Dermis microvascular lymphatic vessel endothelial cell (primary cell): ENCODE results near the gene FMN2. TPM values are rescaled to one million over a fixed set of nuclear protein-coding genes. Genes with fewer than 3 reads are reported as not detected.

ENCODE experiments used
- DNase-seq, 2 donors: peaks; one replicate each; pipeline versions ENCODE4 v3.0.0 to v3.0.0-alpha.2; 2010; ENCODE audit warnings: low read depth in 2 of 2
- total RNA-seq: library from RNA; depleted of rRNA; stranded (reverse); fragments of >200 nt; gene quantifications from 2 replicates; pipeline ENCODE4 v1.2.1, GENCODE V29; 2014

The FMN2 gene
- total RNA-seq, 1 donor from 2014 or later = not detected

DNA sequence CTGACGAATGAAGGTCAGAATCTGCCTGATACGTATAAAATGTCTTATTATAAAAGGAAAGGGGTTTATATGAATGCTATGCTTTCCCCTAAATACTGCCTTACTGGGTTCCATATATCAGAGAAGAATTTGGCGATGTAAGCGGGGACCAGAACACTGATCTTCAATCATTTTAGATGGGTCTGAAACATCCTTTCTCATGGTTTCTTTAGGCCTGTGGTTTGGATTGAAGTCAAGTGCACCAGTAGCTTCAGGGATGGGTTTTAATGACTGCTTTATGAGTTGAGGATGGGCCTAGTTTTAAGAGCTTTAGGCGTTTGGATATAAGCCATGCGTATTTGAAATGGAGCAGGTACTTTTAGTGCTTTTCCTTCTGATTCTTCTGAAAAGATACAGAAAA, 6.9 kb downstream of the FMN2 start:
- DNase-seq = no peak

DNA sequence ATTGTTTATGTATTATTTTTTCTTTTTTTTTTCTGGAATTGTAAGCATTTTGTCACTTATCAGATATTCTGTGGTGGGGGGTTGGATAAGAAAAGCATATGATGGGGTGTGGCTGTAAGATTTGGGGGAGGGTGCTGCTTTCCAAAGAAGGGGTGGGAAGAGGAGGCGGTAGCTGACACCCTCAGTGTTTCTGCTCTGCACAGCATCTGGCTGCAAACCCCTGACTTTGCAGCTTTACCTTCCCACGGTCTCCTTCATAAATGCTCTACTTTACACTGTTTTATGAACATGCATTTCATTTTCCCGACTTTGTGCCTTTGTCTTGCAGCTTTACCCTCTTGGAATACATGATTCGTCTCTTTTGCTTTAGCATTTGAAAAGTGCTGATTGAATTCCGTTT, 7.6 kb downstream of the FMN2 start:
- no peak for DNase-seq

DNA sequence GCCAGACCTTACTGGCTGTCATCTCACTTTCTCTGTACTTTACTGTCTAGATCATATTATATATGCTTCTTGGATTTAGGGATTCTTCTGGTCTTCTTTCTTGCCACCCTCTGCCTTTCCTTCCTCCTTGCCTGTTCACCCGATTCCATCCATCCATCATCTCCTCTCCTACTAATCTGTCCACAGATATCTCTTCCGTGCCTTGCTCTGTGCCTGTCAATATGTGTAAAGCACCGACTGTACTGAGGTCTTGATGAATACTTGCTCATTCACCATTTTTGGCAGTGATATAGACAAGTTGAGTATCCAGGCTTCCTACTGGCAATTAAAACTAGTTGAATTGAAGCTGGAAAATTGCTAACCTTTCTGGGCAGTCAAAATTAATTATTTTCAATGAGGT, 8.1 kb downstream of the FMN2 start:
- no peak for DNase-seq

DNA sequence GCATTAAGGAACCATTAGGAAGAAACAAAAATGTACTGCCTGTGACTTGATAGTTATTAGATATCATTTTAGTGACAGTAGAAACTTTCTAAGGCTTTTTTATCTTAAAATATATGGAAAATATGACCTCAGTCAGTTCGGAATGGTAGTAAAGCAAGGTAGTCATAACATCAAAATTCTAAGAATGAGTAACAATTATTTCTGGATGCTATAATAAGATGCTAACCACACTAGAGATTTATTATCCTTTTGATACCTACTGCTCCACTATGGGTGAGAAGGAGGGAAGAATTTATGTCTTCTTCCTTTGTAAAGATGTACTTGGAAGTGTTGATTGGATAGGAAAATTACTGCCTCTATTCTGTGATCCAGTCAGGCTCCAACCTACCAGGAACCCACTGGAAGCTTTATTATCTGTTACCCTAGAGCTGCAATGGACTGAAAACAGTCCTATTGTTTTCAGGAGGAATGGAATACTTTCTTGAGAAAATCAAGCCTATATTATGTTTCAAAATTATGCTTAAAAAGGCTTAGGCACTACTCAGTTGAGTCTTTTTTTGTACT, 8.8 kb downstream of the FMN2 start:
- no peak for DNase-seq

DNA sequence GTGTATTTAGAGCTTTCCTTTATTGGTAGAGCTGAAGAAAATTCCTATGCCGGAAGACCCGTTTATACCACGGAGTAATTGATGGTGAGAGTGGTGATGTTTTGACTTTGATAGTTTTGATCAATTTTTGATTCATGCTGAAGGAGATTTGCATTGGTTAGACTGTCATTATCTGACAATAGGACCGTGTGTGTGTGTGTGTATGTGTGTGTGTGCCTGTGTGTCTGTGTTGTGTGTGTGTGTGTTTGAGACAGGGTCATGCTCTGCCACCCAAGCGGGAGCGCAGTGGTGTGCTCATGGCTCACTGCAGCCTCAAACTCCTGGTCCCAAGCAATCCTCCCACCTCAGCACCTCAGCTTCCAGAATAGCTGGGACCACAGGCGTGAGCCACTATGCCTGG, 9.6 kb downstream of the FMN2 start:
- no peak for DNase-seq

DNA sequence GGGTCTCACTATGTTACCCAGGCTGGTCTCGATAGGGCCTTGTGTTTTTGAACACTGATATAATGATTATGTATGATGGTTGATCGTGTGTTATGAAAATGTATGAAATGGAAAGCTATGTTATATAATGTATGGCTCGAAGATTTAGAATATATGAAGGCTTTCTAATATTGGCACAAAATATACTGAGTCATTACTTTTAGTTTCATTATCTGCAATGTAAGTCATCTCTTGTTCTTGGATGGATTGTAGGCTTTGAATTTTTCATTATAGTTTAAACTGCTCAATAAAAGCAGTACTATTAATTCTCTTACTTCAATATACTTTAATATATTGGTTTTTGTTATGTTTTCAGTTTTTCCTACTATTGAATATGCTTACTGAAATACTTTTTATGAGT, 10.1 kb downstream of the FMN2 start:
- DNase-seq = no peak

DNA sequence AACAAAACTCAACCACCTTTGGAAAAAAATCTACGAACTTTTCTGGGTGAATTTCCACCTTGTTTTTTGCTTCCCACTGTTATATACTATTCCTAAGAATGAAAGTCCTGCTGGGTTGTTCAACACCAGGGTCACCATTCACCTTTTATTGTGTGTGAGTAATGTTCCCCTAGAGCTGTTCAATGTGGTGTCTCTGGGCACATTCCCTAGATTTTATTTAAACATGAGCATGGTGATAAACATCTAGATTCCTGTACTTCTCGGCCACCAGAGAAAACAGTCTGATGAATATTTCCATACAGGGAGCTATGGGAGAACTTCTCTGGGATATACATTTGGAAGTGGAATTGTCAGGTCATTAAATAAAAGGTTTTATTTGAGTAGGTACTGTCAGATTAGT, 13.0 kb downstream of the FMN2 start:
- no peak for DNase-seq

DNA sequence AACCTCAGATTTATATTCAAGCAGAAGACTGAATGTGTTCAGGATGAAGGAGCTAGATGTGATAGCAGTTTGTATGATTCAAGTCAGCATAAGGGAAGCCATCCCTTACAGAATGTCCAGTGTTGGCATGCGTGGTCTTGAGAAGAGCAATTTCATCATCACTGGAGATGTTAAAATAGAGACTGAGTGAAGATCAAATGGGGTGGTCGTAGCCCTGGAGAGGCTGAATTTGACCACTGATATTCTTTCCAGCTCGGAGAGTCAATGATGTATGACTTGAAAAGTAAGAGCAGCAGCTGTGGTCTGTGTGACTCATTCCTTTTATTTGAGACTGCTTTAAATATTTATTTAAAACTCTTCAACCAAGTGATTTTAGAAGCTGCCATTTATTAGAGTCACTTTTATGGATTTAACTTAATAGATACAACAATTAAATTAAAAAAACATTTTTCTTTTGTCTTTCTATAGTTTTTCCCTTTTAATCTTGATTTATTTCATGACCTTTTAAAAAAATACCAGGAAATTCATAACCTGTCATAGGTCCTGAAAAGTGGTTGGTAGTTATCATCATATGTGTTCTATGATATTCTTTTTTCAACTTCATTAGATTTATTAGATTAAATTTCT, 15.5 kb downstream of the FMN2 start:
- no peak for DNase-seq

DNA sequence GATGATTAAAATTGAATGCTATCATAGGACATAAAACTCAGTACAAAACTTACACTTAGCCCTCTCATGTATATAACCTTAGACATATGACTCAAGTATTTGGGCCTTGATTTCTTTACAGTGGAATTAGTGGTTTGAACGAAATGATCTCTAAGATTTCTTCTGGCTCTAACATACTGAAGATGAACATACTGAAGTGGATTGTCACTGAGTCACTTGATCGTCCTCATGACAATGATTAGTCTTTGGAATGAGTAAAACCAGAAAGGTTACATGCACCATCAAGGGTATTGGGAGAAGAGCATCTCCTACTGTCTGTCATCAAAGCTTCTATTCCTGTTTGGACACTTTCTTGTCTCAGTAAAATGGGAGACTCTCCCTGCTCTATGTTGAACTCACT, 17.4 kb downstream of the FMN2 start:
- DNase-seq = no peak

DNA sequence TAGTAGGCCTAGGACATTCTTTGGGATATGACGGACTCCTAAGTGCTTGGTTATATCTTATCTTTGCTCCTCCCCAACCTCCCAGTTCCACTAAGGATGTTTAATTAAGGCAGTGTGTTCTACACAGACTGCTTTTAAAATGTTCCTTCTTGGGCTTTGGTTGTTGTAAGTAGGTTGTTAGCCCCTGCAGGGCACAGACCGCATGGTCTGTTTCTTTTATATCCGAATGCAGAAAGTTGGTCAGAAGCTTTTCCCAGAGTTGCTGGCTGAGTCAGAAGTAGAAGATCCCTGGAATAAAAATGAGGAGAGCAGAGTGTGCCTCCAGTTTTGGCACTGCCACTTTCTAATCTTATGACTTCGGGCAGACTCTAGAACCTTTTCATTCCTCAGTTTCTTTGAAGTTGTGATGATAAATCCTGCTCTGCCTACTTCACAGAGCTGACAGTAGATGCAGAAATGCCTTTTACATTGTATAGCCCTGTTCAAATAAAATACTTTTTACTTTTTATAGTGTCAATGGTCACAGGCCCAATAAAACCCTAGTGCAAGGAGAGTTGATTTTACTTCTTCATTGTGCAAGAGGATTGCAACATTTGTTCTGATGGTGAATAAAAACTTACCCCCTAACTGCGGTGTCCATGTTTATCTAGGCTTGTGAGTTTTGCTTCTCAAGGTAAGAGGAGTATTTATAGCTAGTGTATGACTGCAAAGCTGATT, 18.4 kb downstream of the FMN2 start:
- no peak for DNase-seq

DNA sequence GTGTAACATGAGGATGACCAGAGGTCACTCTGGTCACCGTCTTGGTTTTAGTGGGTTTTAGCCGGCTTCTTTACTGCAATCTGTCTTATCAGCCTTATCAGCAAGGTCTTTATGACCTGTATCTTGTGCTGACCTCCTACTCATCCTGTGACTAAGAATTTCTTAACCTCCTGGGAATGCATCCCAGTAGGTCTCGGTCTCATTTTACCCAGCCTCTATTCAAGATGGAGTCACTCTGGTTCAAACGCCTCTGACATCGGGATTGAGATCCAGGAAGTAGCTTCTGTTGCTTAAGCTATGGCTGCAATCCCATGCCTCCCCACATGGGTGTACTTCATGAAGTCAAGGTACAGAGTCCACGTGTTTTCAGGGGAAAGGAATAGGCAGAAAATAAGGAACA, 19.9 kb downstream of the FMN2 start:
- no peak for DNase-seq

DNA sequence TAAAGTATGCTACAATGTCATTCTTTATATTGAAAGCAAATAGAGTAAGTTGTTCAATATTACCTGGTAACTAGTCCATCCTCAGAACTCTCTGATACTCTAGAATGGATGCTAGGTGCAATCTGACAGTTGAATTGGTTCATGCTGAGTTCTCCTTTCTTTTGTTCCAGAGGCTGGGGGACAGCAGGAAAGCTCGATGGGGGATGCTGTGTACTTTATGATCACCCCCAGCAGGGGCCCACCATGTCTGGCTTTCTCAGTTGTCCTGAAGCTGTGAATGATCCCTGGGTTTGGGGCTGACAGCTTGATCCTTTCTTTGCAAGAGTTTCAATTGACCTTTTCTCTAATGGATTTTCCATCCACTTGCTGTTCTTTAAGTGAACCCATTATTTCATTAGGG, 22.5 kb downstream of the FMN2 start:
- DNase-seq = no peak

DNA sequence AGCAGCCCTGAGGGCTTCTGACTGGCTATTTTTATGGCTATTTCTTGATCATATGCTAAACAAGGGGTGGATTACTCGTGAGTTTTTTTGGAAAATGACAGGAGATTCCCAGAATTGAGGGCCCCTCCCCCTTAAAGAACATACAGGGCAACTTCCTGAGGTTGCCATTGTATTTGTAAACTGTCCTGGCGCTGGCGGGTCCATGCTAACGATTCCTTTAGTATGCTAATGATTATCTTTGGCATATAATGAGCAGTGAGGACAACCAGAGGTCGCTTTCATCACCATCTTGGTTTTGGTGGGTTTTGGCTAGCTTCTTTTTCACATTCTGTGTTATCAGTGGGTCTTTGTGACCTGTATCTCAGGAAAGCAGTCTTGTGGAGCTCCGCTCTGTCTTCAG, 24.1 kb downstream of the FMN2 start:
- no peak for DNase-seq

DNA sequence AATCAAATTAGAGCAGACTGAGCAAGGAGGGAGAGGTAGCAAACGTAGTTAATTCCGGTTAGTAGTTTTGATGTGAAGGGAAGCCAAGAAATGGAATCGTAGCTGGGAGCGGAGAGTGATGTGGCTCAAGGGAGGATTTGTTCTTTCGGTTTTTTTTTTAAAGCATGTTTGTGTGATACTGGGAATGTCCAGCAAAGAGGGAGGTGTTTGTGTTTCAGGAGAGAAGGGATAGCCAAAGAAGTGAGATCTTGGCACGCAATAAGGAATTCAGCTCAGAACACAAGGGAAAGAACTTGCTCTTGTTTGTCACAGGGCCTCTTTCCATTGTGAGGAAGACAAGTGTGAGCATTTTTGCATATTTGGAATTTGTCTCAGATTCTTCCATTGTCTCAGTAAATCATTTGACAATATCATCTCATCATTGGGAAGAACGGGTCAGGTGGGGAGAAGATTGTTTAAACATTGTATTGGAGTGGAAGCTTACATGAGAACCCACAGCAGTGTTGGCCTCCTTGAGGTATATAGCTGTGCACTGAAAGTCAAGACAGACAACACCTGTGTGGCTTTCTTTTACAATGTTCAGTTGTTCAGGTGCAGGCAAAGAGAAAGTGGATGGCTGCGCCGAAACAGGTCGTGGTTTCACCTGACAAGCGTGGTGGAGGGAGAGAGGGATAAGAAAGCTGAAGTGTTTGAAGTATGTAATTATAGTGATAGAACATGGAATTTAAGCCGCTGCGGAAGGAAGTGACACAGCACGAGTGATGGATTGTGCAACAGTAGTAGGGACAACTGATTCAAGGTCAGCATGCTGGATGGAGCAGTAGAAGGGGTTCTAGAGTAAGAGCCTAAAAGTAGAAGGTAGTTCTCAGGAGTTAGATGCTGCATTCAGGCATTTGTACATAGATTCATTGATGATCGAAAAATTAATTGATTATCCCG, 25.4 kb downstream of the FMN2 start:
- no peak for DNase-seq

DNA sequence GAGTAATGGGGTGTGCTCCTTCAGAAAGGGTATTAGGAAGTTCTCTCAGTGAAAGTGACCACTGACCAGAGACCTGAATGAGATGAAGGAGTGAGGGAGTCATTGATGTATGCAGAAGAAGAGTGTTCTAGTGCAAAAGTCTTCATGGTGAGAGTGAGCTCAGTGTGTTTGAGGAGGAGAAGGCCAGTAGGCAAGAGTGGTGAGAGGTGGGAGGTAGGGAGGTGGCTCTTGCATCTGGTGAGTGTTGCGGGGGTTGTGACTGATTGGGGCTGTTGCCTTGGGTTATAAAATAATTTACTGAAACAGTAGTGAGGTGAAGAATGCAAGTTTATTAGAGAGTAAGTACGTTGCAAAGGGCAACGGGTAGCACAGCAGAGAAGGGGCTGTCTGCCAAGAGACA, 26.2 kb downstream of the FMN2 start:
- DNase-seq = no peak

DNA sequence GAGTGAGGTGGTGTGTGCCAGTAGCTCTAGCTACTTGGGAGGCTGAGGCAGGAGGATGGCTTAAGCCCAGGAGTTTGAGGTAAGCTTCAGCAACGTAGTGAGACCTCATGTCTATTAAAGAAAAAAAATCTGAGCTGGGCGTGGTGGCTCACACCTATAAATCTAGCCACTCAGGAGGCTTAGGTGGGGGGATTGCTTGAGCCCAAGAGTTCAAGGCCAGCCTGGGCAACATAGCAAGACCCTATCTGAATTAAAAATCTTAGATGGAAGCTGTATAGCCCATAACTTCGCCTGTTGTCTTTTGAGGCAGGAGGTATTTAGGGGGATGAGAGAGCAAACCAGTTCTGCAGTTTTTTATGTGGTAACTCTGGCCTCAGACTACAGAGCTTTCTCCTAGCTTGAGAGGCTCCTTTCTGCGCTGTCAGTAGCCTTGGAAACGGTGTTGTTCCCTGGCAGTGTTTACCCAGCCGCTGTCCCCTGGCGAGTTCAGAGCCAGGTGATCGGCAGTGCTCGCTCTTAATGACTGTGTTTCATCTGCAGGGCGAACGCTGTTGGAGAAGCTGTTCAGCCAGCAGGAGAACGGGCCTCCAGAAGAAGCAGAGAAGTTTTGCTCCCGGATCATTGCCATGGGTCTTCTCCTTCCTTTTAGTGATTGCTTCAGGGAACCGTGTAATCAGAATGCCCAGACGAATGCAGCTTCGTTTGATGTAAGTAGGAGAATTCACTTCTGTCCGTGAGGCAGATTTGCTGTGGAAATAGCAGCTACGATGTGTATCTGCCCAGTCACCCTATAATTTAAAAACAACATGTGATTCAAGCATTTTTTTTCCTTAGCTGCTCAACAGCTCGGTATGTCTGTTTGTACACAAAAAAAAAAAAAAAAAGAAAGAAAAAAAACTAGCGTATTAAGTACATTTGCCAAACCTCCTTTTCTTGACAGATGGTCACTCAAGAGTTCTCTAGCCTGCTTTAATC, 31.2 kb downstream of the FMN2 start:
- DNase-seq = no peak

DNA sequence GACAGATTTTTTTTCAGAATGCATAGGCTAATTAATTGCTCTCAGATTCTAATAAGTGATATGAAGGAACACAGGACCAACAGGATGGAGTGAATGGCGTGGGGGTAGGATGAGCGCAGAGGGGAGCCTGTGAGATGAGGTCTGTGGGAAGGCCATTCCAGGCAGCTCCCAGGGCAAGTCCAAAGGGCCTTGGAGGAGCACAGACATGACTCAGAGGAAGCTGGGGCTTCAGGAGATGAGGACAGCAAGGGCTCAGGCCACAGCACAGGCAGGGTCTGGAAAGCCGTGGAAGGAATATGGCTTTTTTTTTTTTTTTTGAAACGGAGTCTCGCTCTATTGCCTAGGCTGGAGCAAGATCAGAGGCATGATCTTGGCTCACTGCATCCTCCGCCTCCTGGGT, 35.1 kb downstream of the FMN2 start:
- DNase-seq = no peak

DNA sequence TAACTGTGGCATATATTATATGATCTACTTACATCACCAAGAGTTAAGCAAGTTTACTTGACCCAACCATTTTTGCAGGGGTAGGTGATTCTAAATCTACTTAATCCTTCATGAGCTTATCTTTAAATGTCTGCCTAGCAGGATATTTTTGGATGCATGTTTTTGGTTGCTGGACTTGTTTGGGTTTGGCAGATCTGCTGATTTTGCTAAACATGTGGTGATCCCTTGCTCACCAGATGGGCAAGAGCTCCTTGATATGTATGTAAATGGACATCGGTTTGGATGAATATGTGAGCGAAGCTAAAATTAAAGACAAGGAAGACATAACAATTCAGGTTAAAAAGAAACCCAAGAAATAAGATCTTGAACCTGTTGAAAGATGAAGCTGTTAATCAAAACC, 36.7 kb downstream of the FMN2 start:
- DNase-seq = no peak

DNA sequence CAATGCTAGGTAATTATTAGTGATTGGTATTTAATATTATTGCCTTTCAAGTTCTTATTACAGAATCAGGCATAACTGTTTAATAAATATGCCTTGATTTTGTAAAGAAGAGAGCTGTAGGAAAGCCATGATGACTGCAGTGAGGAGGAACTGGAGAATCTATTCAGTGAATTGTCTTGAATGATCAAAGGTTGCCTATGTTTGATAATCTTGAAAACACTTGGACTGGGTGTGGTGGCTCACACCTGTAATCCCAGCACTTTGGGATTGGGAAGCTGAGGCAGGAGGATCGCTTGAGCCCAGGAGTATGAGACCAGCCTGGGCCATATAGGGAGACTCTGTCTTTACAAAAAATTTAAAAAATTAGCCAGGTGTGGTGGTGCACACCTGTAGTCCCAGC, 42.4 kb downstream of the FMN2 start:
- DNase-seq = no peak

DNA sequence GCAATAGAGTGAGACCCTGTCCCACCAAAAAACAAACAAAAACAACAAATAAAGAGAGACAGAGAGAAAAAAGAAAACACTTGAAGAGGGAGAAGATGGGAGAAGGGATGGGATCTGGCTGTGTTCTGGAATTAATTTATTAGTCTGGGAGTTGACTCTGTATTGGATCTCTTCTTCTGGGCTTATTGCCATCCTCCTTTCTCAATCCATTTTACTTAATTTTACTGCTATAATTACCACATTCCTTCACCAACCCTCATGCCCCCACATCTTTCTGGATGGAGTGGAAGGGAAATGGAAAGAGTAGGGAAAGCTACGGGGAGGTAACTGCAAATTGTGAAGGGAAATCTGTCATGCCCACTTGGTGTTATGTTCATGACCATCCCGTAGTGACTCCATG, 42.9 kb downstream of the FMN2 start:
- no peak for DNase-seq

DNA sequence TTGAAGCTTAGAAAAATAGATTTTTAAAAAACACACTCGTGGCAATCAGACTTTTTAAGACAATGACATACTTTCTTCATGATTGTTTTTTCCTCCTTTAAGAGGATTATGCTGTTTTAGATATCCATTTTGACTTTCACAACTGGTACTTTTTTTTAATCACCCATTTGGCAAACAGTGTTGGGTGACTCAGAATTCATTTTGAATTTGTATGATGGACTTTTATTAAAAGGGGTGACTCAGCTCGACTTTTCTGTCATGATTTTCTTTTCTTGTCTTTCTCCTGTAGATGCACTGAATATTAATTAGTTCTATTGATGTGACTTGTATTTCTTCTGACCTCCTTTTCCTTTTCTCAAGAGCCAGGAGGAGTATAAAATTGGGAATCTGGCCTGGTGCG, 44.7 kb downstream of the FMN2 start:
- DNase-seq = no peak
